H9 (cell line): Measurements from ENCODE around the gene PIP5KL1. TPM values are rescaled to one million over a fixed set of nuclear protein-coding genes. Genes with fewer than 3 reads are reported as not detected.
A peak's percentile ranks its signal among the peaks of the same experiment; 100 is the strongest.

ENCODE experiments used
- DNase-seq: peaks from one replicate; pipeline ENCODE4 v3.0.0-alpha.2; 2017
- H2AFZ ChIP-seq: one replicate; pipeline ENCODE4 v1.6.1; 2013; ENCODE audit warnings: mild to moderate bottlenecking, low read length, control low read depth, moderate library complexity
- H2AK5ac ChIP-seq: 2 replicates; pipeline ENCODE4 v1.6.1; 2013; ENCODE audit warnings: low read length, control low read depth, mixed read lengths; ENCODE audit not compliant: insufficient read length
- H2BK120ac ChIP-seq: one replicate; pipeline ENCODE4 v1.6.1; 2013; ENCODE audit warnings: low read depth, mild to moderate bottlenecking, low read length, control low read depth, inconsistent platforms; ENCODE audit not compliant: poor library complexity, severe bottlenecking
- H2BK12ac ChIP-seq: 2 replicates; pipeline ENCODE4 v1.6.1; 2013; ENCODE audit warnings: low read length, control low read depth, mixed read lengths, low read depth; ENCODE audit not compliant: insufficient read length
- H2BK15ac ChIP-seq: 2 replicates; pipeline ENCODE4 v1.6.1; 2013; ENCODE audit warnings: low read depth, low read length, control low read depth
- H2BK20ac ChIP-seq: one replicate; pipeline ENCODE4 v1.6.1; 2013; ENCODE audit warnings: low read depth, mild to moderate bottlenecking, low read length, control low read depth, inconsistent platforms; ENCODE audit not compliant: poor library complexity, severe bottlenecking
- H2BK5ac ChIP-seq: 2 replicates; pipeline ENCODE4 v1.6.1; 2013; ENCODE audit warnings: low read length, control low read depth, mixed read lengths; ENCODE audit not compliant: insufficient read length
- H3K14ac ChIP-seq: 2 replicates; pipeline ENCODE4 v1.6.1; 2013; ENCODE audit warnings: low read length, control low read depth; ENCODE audit not compliant: insufficient read depth
- H3K18ac ChIP-seq: 2 replicates; pipeline ENCODE4 v1.6.1; 2013; ENCODE audit warnings: low read depth, mild to moderate bottlenecking, mixed read lengths, low read length, control low read depth; ENCODE audit not compliant: insufficient read length
- H3K23ac ChIP-seq: 2 replicates; pipeline ENCODE4 v1.6.1; 2013; ENCODE audit warnings: low read length, control low read depth, mixed read lengths, low read depth; ENCODE audit not compliant: insufficient read length
- H3K23me2 ChIP-seq: 2 replicates; pipeline ENCODE4 v1.6.1; 2013; ENCODE audit warnings: low read depth, mild to moderate bottlenecking, mixed read lengths, low read length, control low read depth; ENCODE audit not compliant: insufficient read length, poor library complexity, severe bottlenecking
- H3K27ac ChIP-seq: 2 replicates; pipeline ENCODE4 v1.5.1; 2013; ENCODE audit warnings: low read length, control low read depth, mixed read lengths, low read depth; ENCODE audit not compliant: insufficient read length
- H3K27me3 ChIP-seq: 2 replicates; pipeline ENCODE4 v1.6.1; 2013; ENCODE audit warnings: low read length, control low read depth, inconsistent platforms; ENCODE audit not compliant: insufficient read depth
- H3K4ac ChIP-seq: 2 replicates; pipeline ENCODE4 v1.6.1; 2013; ENCODE audit warnings: low read depth, mild to moderate bottlenecking, control low read depth, inconsistent platforms, low read length, moderate library complexity
- H3K4me1 ChIP-seq: 2 replicates; pipeline ENCODE4 v1.6.1; 2013; ENCODE audit warnings: low read length, control low read depth, inconsistent platforms; ENCODE audit not compliant: insufficient read depth
- H3K4me2 ChIP-seq: 2 replicates; pipeline ENCODE4 v1.6.1; 2013; ENCODE audit warnings: low read length, control low read depth, mixed read lengths; ENCODE audit not compliant: insufficient read length, insufficient read depth
- H3K56ac ChIP-seq: 2 replicates; pipeline ENCODE4 v1.6.1; 2013; ENCODE audit warnings: low read depth, mild to moderate bottlenecking, mixed read lengths, low read length, control low read depth; ENCODE audit not compliant: insufficient read length
- H3K79me1 ChIP-seq: 2 replicates; pipeline ENCODE4 v1.6.1; 2013; ENCODE audit warnings: low read depth, mild to moderate bottlenecking, moderate library complexity, low read length, control low read depth, inconsistent platforms; ENCODE audit not compliant: insufficient read depth, poor library complexity, severe bottlenecking
- H3K79me2 ChIP-seq: 2 replicates; pipeline ENCODE4 v1.6.1; 2013; ENCODE audit warnings: low read length, control low read depth, inconsistent platforms; ENCODE audit not compliant: insufficient read depth
- H3K9ac ChIP-seq: 2 replicates; pipeline ENCODE4 v1.6.1; 2013; ENCODE audit warnings: low read length, control low read depth, mixed read lengths; ENCODE audit not compliant: insufficient read length; ENCODE audit errors: extremely low read depth
- H3K9me3 ChIP-seq: one replicate; pipeline ENCODE4 v1.6.1; 2013; ENCODE audit warnings: low read depth, low read length, inconsistent platforms; ENCODE audit not compliant: control insufficient read depth
- H3T11ph ChIP-seq: one replicate; pipeline ENCODE4 v1.6.1; 2013; ENCODE audit warnings: mild to moderate bottlenecking, low read length, control low read depth, inconsistent platforms
- H4K20me1 ChIP-seq: one replicate; pipeline ENCODE4 v1.6.1; 2013; ENCODE audit not compliant: control insufficient read depth, insufficient read length, insufficient read depth
- H4K5ac ChIP-seq: 2 replicates; pipeline ENCODE4 v1.6.1; 2013; ENCODE audit warnings: low read depth, mild to moderate bottlenecking, mixed read lengths, low read length, control low read depth; ENCODE audit not compliant: insufficient read length
- H4K8ac ChIP-seq: replicated peaks from 2 replicates; pipeline ENCODE4 v1.6.1; 2013; ENCODE audit warnings: low read length, control low read depth, mixed read lengths, low read depth; ENCODE audit not compliant: insufficient read length
- H4K91ac ChIP-seq: 2 replicates; pipeline ENCODE4 v1.6.1; 2013; ENCODE audit warnings: low read depth, mild to moderate bottlenecking, moderate library complexity, mixed read lengths, low read length, control low read depth; ENCODE audit not compliant: insufficient read length
- H3K27ac Mint-ChIP-seq, 3 experiments: 2 replicates in 2 of 3; 3 replicates in 1 of 3; pipeline ENCODE4 v1.8.0; 2020 to 2021; ENCODE audit warnings: mixed read lengths in 3 of 3, mild to moderate bottlenecking in 1 of 3, moderate library complexity in 1 of 3
- H3K27me3 Mint-ChIP-seq: 2 replicates; pipeline ENCODE4 v1.8.0; 2021; ENCODE audit warnings: low read depth, mild to moderate bottlenecking, moderate library complexity, mixed read lengths
- H3K36me3 Mint-ChIP-seq, 3 experiments: 2 replicates in 2 of 3; 3 replicates in 1 of 3; pipeline ENCODE4 v1.8.0; 2020 to 2021; ENCODE audit warnings: low read depth in 3 of 3, mixed read lengths in 3 of 3; ENCODE audit not compliant: insufficient read depth in 1 of 3
- H3K4me1 Mint-ChIP-seq, 2 experiments: 2 replicates each; pipeline ENCODE4 v1.8.0; 2020; ENCODE audit warnings: mixed read lengths in 2 of 2
- H3K4me3 Mint-ChIP-seq, 2 experiments: 2 replicates in 1 of 2; 3 replicates in 1 of 2; pipeline ENCODE4 v1.8.0; 2020 to 2021; ENCODE audit warnings: mild to moderate bottlenecking in 2 of 2, mixed read lengths in 2 of 2, moderate library complexity in 1 of 2
- H3K9me3 Mint-ChIP-seq, 2 experiments: 2 replicates in 1 of 2; 3 replicates in 1 of 2; pipeline ENCODE4 v1.8.0; 2020; ENCODE audit warnings: mild to moderate bottlenecking in 2 of 2, mixed read lengths in 2 of 2, moderate library complexity in 1 of 2
- WGBS: extraction: QIAGEN DNeasy Blood & Tissue Kit; methylation state at CpG from one replicate; pipeline ENCODE4 v1.1.7; 2013; ENCODE audit warnings: missing lambda C conversion rate, low lambda C conversion rate, mixed read lengths; ENCODE audit not compliant: insufficient read length; ENCODE audit errors: extremely low coverage; 5-methylcytosine and 5-hydroxymethylcytosine counted together
- total RNA-seq: library from RNA; stranded (reverse); gene quantifications from 2 replicates; pipeline ENCODE4 v1.2.1, GENCODE V29; 2021
- TF ChIP-seq, protein P1 (sequence below): fragments of 200-600 bp; sonication (generic); conservative IDR thresholded peaks from 3 replicates; pipeline ENCODE4 v1.8.0; 2021; ENCODE audit warnings: antibody characterized with exemption, mild to moderate bottlenecking

Gene PIP5KL1
- total RNA-seq, 1 experiment from 2014 or later: 11.6 TPM

DNA sequence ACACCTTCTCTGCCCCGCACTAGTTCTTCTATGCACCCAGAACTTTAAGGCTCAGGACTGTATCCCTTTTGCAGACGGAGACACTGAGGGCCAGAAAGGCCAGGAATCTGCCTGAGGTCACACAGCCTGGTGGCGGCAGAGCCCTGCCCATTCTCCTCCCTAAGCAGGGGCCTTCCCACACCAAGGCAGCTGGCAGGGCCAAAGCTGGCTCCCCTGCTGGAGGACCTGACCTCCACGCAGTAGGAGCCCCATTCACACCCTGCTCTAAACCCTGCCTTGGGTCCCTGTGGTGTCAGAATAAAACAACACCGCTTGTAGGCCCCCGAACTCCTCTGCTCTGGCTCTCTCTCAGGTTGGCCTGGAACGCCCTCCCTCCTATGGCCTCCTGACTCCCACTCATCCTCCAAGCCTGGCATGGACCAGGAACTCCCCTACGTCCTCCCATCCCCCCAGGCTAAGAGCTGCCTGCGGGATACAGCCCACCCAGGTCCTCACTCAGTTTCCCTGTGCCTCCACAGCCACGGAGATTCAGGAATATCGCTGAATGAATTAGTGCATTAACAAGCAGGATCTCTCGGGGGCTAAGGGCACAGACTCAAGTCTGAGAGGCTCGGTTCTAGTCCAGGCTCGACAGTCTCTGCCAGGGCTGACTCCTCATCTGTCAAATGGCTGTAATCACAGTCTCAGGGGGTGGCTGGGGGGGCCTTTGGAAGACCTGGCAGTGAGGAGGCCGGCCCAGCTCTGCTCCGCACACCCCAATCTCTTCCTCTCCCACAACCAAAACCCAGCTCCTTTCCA, 34.0 kb downstream of the PIP5KL1 start:
- no peak overlapping the region for H2AK5ac ChIP-seq
- H3K9me3 Mint-ChIP-seq: peaks cover 9% of the 10 kb centered on the region in 2 experiments; a peak in 3 of 5 replicates
- no peak overlapping the region for H3K23ac ChIP-seq
- no peak overlapping the region for H2BK120ac ChIP-seq
- H3K9me3 ChIP-seq: no peaks in the 10 kb centered on the region
- H3K9ac ChIP-seq: no peak overlapping the region
- no peak overlapping the region for H2AFZ ChIP-seq
- no peak overlapping the region for H4K91ac ChIP-seq
- H3K18ac ChIP-seq: no peak overlapping the region
- no peak overlapping the region for H4K8ac ChIP-seq
- no peaks in the 10 kb centered on the region for H3K79me2 ChIP-seq
- peak overlapping the region in 2 of 3 experiments; percentile 55 to 90; a peak in 2 of 7 replicates for H3K27ac Mint-ChIP-seq
- no peak overlapping the region for H3T11ph ChIP-seq
- peaks cover 10 to 27% of the 10 kb centered on the region in 2 experiments for H3K4me1 Mint-ChIP-seq
- H3K4me2 ChIP-seq: no peak overlapping the region
- no peak overlapping the region for H2BK12ac ChIP-seq
- H3K4me1 ChIP-seq: peaks cover 3% of the 10 kb centered on the region; the same call in 1 of the 2 replicates
- no peak overlapping the region for H2BK5ac ChIP-seq
- H4K20me1 ChIP-seq: no peaks in the 10 kb centered on the region
- H3K23me2 ChIP-seq: peaks cover 4% of the 10 kb centered on the region
- no peak overlapping the region for H2BK20ac ChIP-seq
- H3K4me3 Mint-ChIP-seq: peak overlapping the region; percentile 24 to 63; a peak in 2 of 5 replicates
- no peaks in the 10 kb centered on the region for H3K79me1 ChIP-seq
- no peaks in the 10 kb centered on the region for H3K27me3 Mint-ChIP-seq
- TF ChIP-seq, protein P1, sequence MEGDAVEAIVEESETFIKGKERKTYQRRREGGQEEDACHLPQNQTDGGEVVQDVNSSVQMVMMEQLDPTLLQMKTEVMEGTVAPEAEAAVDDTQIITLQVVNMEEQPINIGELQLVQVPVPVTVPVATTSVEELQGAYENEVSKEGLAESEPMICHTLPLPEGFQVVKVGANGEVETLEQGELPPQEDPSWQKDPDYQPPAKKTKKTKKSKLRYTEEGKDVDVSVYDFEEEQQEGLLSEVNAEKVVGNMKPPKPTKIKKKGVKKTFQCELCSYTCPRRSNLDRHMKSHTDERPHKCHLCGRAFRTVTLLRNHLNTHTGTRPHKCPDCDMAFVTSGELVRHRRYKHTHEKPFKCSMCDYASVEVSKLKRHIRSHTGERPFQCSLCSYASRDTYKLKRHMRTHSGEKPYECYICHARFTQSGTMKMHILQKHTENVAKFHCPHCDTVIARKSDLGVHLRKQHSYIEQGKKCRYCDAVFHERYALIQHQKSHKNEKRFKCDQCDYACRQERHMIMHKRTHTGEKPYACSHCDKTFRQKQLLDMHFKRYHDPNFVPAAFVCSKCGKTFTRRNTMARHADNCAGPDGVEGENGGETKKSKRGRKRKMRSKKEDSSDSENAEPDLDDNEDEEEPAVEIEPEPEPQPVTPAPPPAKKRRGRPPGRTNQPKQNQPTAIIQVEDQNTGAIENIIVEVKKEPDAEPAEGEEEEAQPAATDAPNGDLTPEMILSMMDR: no peak
- no peaks in the 10 kb centered on the region for H3K27me3 ChIP-seq
- DNase-seq: no peak
- no peak overlapping the region for H3K27ac ChIP-seq
- H2BK15ac ChIP-seq: no peak overlapping the region
- H3K36me3 Mint-ChIP-seq: peaks cover 41 to 50% (median 46%) of the 10 kb centered on the region in 3 experiments
- no CpG with 5 or more reads among the region's 16 CpGs for WGBS
- H3K56ac ChIP-seq: no peak overlapping the region
- H4K5ac ChIP-seq: no peak overlapping the region
- H3K4ac ChIP-seq: no peak overlapping the region
- H3K14ac ChIP-seq: no peak overlapping the region; the same call in 1 of the 2 replicates
